ENCODE results near the gene SULT4A1. TPM values are rescaled to one million over a fixed set of nuclear protein-coding genes. Genes with fewer than 3 reads are reported as not detected.
A peak's percentile ranks its signal among the peaks of the same experiment; 100 is the strongest.

The SULT4A1 gene
- total and polyA plus RNA-seq, 10 of the 15 experiments (the other 5 are each of a cell fraction or from before 2014, with no cell fraction given): not detected

DNA sequence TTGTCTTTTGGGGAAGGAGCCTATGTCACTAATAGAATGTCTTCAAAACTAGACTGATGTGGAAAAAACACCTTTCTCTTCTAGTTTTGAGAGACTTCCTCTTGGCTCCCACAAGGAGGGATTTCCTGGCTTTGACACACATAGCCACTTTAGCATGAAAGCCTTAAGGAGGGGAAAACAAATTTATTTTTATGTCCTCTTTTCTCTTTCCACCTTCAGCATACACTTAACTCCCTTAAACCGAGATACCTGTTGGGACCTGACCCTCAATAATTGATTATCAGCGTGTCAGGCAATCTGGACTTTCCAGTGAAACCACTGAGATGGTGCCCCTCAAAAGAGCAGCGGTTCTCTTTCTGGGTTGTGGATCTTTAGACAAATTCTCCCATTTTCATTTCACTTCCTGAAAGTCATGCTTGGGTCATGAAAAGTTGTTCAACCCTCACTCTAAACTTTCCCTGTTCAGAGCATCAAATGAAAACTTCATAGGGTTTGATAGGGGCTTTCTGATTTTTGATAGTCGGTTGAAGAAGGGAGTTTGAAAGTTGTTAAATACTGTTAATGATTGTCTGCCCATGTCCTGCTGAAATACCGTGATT, 59.3 kb downstream of the SULT4A1 start (continued):
- TF ChIP-seq, protein P1, sequence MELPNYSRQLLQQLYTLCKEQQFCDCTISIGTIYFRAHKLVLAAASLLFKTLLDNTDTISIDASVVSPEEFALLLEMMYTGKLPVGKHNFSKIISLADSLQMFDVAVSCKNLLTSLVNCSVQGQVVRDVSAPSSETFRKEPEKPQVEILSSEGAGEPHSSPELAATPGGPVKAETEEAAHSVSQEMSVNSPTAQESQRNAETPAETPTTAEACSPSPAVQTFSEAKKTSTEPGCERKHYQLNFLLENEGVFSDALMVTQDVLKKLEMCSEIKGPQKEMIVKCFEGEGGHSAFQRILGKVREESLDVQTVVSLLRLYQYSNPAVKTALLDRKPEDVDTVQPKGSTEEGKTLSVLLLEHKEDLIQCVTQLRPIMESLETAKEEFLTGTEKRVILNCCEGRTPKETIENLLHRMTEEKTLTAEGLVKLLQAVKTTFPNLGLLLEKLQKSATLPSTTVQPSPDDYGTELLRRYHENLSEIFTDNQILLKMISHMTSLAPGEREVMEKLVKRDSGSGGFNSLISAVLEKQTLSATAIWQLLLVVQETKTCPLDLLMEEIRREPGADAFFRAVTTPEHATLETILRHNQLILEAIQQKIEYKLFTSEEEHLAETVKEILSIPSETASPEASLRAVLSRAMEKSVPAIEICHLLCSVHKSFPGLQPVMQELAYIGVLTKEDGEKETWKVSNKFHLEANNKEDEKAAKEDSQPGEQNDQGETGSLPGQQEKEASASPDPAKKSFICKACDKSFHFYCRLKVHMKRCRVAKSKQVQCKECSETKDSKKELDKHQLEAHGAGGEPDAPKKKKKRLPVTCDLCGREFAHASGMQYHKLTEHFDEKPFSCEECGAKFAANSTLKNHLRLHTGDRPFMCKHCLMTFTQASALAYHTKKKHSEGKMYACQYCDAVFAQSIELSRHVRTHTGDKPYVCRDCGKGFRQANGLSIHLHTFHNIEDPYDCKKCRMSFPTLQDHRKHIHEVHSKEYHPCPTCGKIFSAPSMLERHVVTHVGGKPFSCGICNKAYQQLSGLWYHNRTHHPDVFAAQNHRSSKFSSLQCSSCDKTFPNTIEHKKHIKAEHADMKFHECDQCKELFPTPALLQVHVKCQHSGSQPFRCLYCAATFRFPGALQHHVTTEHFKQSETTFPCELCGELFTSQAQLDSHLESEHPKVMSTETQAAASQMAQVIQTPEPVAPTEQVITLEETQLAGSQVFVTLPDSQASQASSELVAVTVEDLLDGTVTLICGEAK (IDR thresholded peaks at IDR 0.05; ENCODE audit: borderline replicate concordance): no peak
- TF ChIP-seq KLF5 (IDR thresholded peaks at IDR 0.05; ENCODE audit: partially characterized antibody) (no peak), PAX8 (IDR thresholded peaks at IDR 0.05) (no peak), BHLHE40 (IDR thresholded peaks at IDR 0.05; ENCODE audit: borderline replicate concordance in 1 of 2, low read depth in 2 of 2, low read length in 1 of 2) (no peak), CHD2 (IDR thresholded peaks at IDR 0.05; ENCODE audit: borderline replicate concordance, low read depth, low read length) (no peak), RAD21 (IDR thresholded peaks at IDR 0.05; ENCODE audit: insufficient read depth, low read depth, low read length) (no peak), ZNF622 (IDR thresholded peaks at IDR 0.05) (no peak), TARDBP (IDR thresholded peaks at IDR 0.05; ENCODE audit: borderline replicate concordance) (no peak), FOXK2 (IDR thresholded peaks at IDR 0.05) (no peak), YY1 (IDR thresholded peaks at IDR 0.05; ENCODE audit: low read depth, low read length) (no peak), SMAD1 (IDR thresholded peaks at IDR 0.05; ENCODE audit: low read depth, partially characterized antibody) (no peak), EED (IDR thresholded peaks at IDR 0.05; ENCODE audit: low read depth) (peak; percentile 47; the same call in 1 of the 2 replicates), WRNIP1 (IDR thresholded peaks at IDR 0.05; ENCODE audit: borderline replicate concordance, low read depth, low read length) (no peak), STAT1 (conservative IDR thresholded peaks at IDR 0.05) (no peak), MTA2 (IDR thresholded peaks at IDR 0.05; ENCODE audit: low read depth) (peak; percentile 55), GABPA (IDR thresholded peaks at IDR 0.05; ENCODE audit: low read depth) (no peak), ETV6 (conservative IDR thresholded peaks at IDR 0.05 in 1 of 2, IDR thresholded peaks at IDR 0.05 in 1 of 2; ENCODE audit: borderline replicate concordance in 1 of 2, low read depth in 1 of 2) (no peak), SIN3A (IDR thresholded peaks at IDR 0.05; ENCODE audit: low read depth, low read length) (no peak), POLR2AphosphoS5 (IDR thresholded peaks at IDR 0.05; ENCODE audit: low read length) (no peak)
- TF ChIP-seq, protein P2, sequence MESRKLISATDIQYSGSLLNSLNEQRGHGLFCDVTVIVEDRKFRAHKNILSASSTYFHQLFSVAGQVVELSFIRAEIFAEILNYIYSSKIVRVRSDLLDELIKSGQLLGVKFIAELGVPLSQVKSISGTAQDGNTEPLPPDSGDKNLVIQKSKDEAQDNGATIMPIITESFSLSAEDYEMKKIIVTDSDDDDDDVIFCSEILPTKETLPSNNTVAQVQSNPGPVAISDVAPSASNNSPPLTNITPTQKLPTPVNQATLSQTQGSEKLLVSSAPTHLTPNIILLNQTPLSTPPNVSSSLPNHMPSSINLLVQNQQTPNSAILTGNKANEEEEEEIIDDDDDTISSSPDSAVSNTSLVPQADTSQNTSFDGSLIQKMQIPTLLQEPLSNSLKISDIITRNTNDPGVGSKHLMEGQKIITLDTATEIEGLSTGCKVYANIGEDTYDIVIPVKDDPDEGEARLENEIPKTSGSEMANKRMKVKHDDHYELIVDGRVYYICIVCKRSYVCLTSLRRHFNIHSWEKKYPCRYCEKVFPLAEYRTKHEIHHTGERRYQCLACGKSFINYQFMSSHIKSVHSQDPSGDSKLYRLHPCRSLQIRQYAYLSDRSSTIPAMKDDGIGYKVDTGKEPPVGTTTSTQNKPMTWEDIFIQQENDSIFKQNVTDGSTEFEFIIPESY (IDR thresholded peaks at IDR 0.05): no peak
- TF ChIP-seq, protein P3, sequence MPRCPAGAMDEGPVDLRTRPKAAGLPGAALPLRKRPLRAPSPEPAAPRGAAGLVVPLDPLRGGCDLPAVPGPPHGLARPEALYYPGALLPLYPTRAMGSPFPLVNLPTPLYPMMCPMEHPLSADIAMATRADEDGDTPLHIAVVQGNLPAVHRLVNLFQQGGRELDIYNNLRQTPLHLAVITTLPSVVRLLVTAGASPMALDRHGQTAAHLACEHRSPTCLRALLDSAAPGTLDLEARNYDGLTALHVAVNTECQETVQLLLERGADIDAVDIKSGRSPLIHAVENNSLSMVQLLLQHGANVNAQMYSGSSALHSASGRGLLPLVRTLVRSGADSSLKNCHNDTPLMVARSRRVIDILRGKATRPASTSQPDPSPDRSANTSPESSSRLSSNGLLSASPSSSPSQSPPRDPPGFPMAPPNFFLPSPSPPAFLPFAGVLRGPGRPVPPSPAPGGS (IDR thresholded peaks at IDR 0.05; ENCODE audit: borderline replicate concordance, insufficient read depth, low read depth, low read length, poor library complexity, severe bottlenecking): no peak

Data from GM12878 (cell line).